ENCODE measurements around the gene RFC1. TPM values are rescaled to one million over a fixed set of nuclear protein-coding genes. Genes with fewer than 3 reads are reported as not detected.
A peak's percentile ranks its signal among the peaks of the same experiment; 100 is the strongest.
"Not testable (repeated sequence)": the region's sequence is repeated elsewhere in the genome, so short reads cannot be mapped to it uniquely, and the experiment has no call there.

RFC1 gene
- total RNA-seq: 68.6 TPM
- 24.2 TPM for polyA plus RNA-seq

GRCh38 chr4:39365830-39366771 lies at the start of gene RFC1:
RFC1 (minus strand) TSS chr4:39366362; CDS start chr4:39366241, 121 bp downstream.
- no peaks in the 10 kb centered on the region for H3K36me3 ChIP-seq (ENCODE audit: insufficient read depth)
- 3% methylated on average over 60 of the region's 60 CpGs for WGBS
- DNase-seq (ENCODE audit: extremely low spot score): peak; percentile 84
- H3K4me3 ChIP-seq (ENCODE audit: low read depth, low read length): peak within 1 kb of the TSS; percentile 91
- peak within 1 kb of the TSS; percentile 73 for H3K27ac ChIP-seq (ENCODE audit: low read depth)
- no peaks in the 10 kb centered on the region for H3K4me1 ChIP-seq (ENCODE audit: insufficient read depth)

GRCh38 chr4:39415678-39416283 lies 49.6 kb upstream of the RFC1 start:
- Histone ChIP-seq H3K4me1 (ENCODE audit: insufficient read depth) (no peaks in the 10 kb centered on the region), H3K4me3 (ENCODE audit: low read depth, low read length) (no peak overlapping the region), H3K36me3 (ENCODE audit: insufficient read depth) (no peaks in the 10 kb centered on the region), H3K27ac (ENCODE audit: low read depth) (no peak overlapping the region)
- WGBS: 72% methylated on average over 2 of the region's 2 CpGs
- DNase-seq (ENCODE audit: extremely low spot score): no peak

GRCh38 chr4:39411561-39411960 lies 45.4 kb upstream of the RFC1 start:
- H3K4me1 ChIP-seq (ENCODE audit: insufficient read depth); DNase-seq (ENCODE audit: extremely low spot score); H3K27ac ChIP-seq (ENCODE audit: low read depth); H3K4me3 ChIP-seq (ENCODE audit: low read depth, low read length); H3K36me3 ChIP-seq (ENCODE audit: insufficient read depth): not testable (repeated sequence)
- 94% methylated on average over 8 of the region's 8 CpGs for WGBS

GRCh38 chr4:39410415-39410814 lies 44.3 kb upstream of the RFC1 start:
- no peak overlapping the region for H3K27ac ChIP-seq (ENCODE audit: low read depth)
- 42% methylated on average over 5 of the region's 5 CpGs for WGBS
- no peak for DNase-seq (ENCODE audit: extremely low spot score)
- no peaks in the 10 kb centered on the region for H3K36me3 ChIP-seq (ENCODE audit: insufficient read depth)
- H3K4me1 ChIP-seq (ENCODE audit: insufficient read depth): peaks cover 2% of the 10 kb centered on the region
- H3K4me3 ChIP-seq (ENCODE audit: low read depth, low read length): no peak overlapping the region

GRCh38 chr4:39407584-39407885 lies 41.4 kb upstream of the RFC1 start:
- Histone ChIP-seq H3K4me3 (ENCODE audit: low read depth, low read length) (no peak overlapping the region), H3K4me1 (ENCODE audit: insufficient read depth) (peaks cover 2% of the 10 kb centered on the region), H3K36me3 (ENCODE audit: insufficient read depth) (no peaks in the 10 kb centered on the region), H3K27ac (ENCODE audit: low read depth) (no peak overlapping the region)
- no peak for DNase-seq (ENCODE audit: extremely low spot score)
- WGBS: 41% methylated on average over 1 of the region's 1 CpG

- DNase-seq (ENCODE audit: extremely low spot score): no peak
- Histone ChIP-seq H3K4me3 (ENCODE audit: low read depth, low read length) (no peak within 1 kb of the TSS), H3K4me1 (ENCODE audit: insufficient read depth) (peaks cover 2% of the 10 kb centered on the region), H3K36me3 (ENCODE audit: insufficient read depth) (no peaks in the 10 kb centered on the region), H3K27ac (ENCODE audit: low read depth) (no peak within 1 kb of the TSS)
- WGBS: 25% methylated on average over 12 of the region's 12 CpGs
These were observed 40.8 kb upstream of the RFC1 start, which contains the start of gene KLB for GRCh38 chr4:39406763-39407583. KLB (plus strand) TSS chr4:39406930; CDS start chr4:39406950, 20 bp downstream.

- H3K36me3 ChIP-seq (ENCODE audit: insufficient read depth); DNase-seq (ENCODE audit: extremely low spot score); H3K4me1 ChIP-seq (ENCODE audit: insufficient read depth); H3K4me3 ChIP-seq (ENCODE audit: low read depth, low read length); H3K27ac ChIP-seq (ENCODE audit: low read depth): not testable (repeated sequence)
- 71% methylated on average over 6 of the region's 6 CpGs for WGBS
These were observed 35.5 kb upstream of the RFC1 start for GRCh38 chr4:39401640-39402039.

GRCh38 chr4:39394706-39395105 lies 28.5 kb upstream of the RFC1 start:
- 69% methylated on average over 3 of the region's 3 CpGs for WGBS
- no peak overlapping the region for H3K27ac ChIP-seq (ENCODE audit: low read depth)
- no peak for DNase-seq (ENCODE audit: extremely low spot score)
- H3K4me3 ChIP-seq (ENCODE audit: low read depth, low read length): no peak overlapping the region
- no peaks in the 10 kb centered on the region for H3K4me1 ChIP-seq (ENCODE audit: insufficient read depth)
- no peaks in the 10 kb centered on the region for H3K36me3 ChIP-seq (ENCODE audit: insufficient read depth)

GRCh38 chr4:39390603-39391002 lies 24.4 kb upstream of the RFC1 start:
- Histone ChIP-seq H3K36me3 (ENCODE audit: insufficient read depth) (no peaks in the 10 kb centered on the region), H3K4me1 (ENCODE audit: insufficient read depth) (no peaks in the 10 kb centered on the region), H3K27ac (ENCODE audit: low read depth) (no peak overlapping the region), H3K4me3 (ENCODE audit: low read depth, low read length) (no peak overlapping the region)
- 67% methylated on average over 6 of the region's 6 CpGs for WGBS
- DNase-seq (ENCODE audit: extremely low spot score): no peak

GRCh38 chr4:39384563-39384962 lies 18.4 kb upstream of the RFC1 start:
- no peaks in the 10 kb centered on the region for H3K36me3 ChIP-seq (ENCODE audit: insufficient read depth)
- DNase-seq (ENCODE audit: extremely low spot score): no peak
- H3K4me3 ChIP-seq (ENCODE audit: low read depth, low read length): no peak overlapping the region
- WGBS: 86% methylated on average over 11 of the region's 11 CpGs
- H3K4me1 ChIP-seq (ENCODE audit: insufficient read depth): no peaks in the 10 kb centered on the region
- no peak overlapping the region for H3K27ac ChIP-seq (ENCODE audit: low read depth)

- 90% methylated on average over 1 of the region's 1 CpG for whole genome bisulfite sequencing
- no peak for DNase-seq (ENCODE audit: extremely low spot score)
- H3K36me3 ChIP-seq (ENCODE audit: insufficient read depth): no peaks in the 10 kb centered on the region
- no peak overlapping the region for H3K27ac ChIP-seq (ENCODE audit: low read depth)
- H3K4me3 ChIP-seq (ENCODE audit: low read depth, low read length): no peak overlapping the region
- H3K4me1 ChIP-seq (ENCODE audit: insufficient read depth): no peaks in the 10 kb centered on the region
These were observed 17.5 kb upstream of the RFC1 start for GRCh38 chr4:39383690-39384089.

- H3K4me3 ChIP-seq (ENCODE audit: low read depth, low read length): no peak overlapping the region
- no peak overlapping the region for H3K27ac ChIP-seq (ENCODE audit: low read depth)
- H3K4me1 ChIP-seq (ENCODE audit: insufficient read depth): no peaks in the 10 kb centered on the region
- no peak for DNase-seq (ENCODE audit: extremely low spot score)
- H3K36me3 ChIP-seq (ENCODE audit: insufficient read depth): no peaks in the 10 kb centered on the region
- 63% methylated on average over 4 of the region's 4 CpGs for WGBS
These were observed 9.3 kb upstream of the RFC1 start for GRCh38 chr4:39375478-39375877.

GRCh38 chr4:39371209-39371608 lies 5.0 kb upstream of the RFC1 start:
- DNase-seq (ENCODE audit: extremely low spot score); H3K4me1 ChIP-seq (ENCODE audit: insufficient read depth); H3K4me3 ChIP-seq (ENCODE audit: low read depth, low read length); H3K27ac ChIP-seq (ENCODE audit: low read depth); H3K36me3 ChIP-seq (ENCODE audit: insufficient read depth): not testable (repeated sequence)
- 81% methylated on average over 6 of the region's 6 CpGs for WGBS

Data from urinary bladder (tissue), 4 donors.